ENCODE results near the gene SULT1C2. TPM values are rescaled to one million over a fixed set of nuclear protein-coding genes. Genes with fewer than 3 reads are reported as not detected.
"Not testable (repeated sequence)": the region's sequence is repeated elsewhere in the genome, so short reads cannot be mapped to it uniquely, and the experiment has no call there.

Gene SULT1C2
- not detected for total RNA-seq

DNA sequence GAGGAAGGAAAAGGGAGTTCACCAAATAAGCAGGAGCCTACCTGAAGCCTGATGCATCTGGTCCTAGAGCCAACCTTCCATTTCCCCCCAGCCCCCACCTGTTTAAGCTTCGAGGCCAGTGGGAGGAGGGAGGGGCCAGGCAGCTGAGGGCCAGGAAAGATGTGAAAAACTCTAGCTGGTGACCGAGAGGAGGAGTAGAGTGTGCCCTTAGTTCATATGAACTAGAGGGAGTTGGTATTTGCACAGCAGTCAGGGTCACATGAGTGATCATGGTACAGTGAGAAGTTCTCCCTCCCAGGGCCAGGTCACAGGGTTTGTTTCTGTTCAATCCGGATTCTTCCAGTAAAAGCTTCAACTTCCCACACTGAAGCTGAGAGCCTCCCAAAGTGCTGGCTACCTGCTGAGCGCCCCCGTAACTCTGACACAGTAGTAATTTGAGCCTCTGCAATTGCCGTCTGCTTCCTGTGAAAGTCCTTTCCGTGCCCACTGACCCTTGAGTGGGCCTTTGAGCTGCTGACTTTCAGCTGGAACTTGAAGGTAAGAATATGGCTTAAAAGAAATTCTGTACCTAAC lies at the start of gene SULT1C2:
Gene SULT1C2 (plus strand): TSS at position 362 of the 573 bp plus-strand sequence. CDS start 4,773 bp downstream, outside the sequence.
- DNase-seq: no peak

GRCh38 chr2:108239786-108240185 lies 48.9 kb upstream of the SULT1C2 start, which contains the start of gene SULT1C3:
TSS of gene SULT1C3 (plus strand) at chr2:108239968. CDS start at chr2:108247195, 7,227 bp downstream.
- no peak for DNase-seq

GRCh38 chr2:108240966-108241365 lies 47.7 kb upstream of the SULT1C2 start:
- no peak for DNase-seq

DNA sequence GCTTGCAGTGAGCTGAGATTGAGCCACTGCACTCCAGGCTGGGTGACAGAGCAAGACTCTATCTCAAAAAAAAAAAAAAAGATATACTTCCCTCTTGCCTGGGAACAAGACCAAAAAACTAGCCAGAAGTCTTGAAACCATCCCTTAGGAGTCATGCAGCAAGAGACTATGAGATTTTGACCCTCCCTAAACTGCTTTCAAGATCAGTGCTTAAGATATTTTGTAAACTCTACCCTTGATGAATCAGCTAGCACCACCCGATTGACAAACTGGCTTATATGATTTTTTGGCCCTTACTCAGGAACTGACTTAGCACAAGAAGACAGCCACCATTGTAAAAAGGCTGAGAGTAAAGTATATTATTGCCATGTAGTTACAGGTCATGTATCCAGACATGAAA lies 45.1 kb upstream of the SULT1C2 start:
- DNase-seq: no peak

GRCh38 chr2:108244667-108245414 lies 43.9 kb upstream of the SULT1C2 start:
- DNase-seq: no peak

DNA sequence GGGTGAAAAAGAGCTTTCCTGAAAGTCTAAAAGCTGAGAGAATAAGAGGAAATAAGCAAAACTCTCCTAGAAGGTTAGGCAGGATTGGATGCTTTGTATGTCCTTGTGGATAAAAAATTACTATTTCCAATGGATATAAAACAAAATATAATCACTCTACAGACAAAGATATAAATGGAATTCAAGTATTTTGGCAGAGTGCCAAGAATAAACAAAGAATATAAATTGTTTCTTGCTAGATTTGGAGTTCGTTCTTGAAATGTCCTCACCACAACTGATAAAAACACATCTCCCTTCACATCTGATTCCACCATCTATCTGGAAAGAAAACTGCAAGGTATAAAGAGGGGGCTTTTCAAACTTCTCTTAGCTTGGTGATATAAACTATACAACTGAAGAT lies 35.6 kb upstream of the SULT1C2 start:
- no peak for DNase-seq

- no peak for DNase-seq
These were observed 30.9 kb upstream of the SULT1C2 start for GRCh38 chr2:108257757-108258331.

DNA sequence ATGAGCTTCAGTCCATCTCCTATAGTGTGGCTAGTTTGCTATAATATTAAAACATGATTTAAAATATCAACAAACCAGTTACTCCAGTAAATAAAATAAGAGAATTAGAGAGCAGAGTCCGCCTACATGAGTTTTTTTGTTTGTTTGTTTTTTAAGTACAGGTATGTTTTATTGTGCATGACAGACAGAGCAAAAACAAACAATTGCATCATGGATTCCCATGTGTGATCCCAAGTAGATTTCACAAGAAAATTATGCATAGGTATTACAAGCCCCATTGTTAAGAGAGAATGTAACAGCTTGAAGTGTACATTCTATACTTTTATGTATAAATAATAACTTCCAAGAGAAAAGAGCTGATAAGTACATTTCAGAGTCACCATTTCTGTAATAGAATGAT lies 27.9 kb upstream of the SULT1C2 start:
- DNase-seq: no peak

DNA sequence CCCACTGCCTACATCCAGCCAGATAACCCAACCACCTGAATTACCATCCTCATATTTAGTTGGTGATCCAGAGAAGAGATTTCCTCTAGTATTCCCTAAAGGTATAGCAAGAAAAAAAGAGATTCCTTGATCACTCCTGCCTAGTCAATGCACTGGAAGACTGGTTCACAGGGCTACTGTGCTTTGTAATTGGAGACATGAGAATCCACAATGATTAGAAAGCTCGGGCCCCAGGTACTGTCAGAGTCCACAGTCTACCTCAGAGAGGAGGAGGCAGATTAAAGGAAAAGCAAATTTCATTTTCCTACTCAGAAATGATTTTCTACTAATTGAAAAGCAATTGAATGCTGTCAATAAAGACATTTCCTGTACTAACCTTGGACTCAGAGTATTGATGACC lies 26.7 kb upstream of the SULT1C2 start:
- no peak for DNase-seq

GRCh38 chr2:108263401-108263800 lies 25.3 kb upstream of the SULT1C2 start:
- no peak for DNase-seq

GRCh38 chr2:108266218-108266617 lies 22.5 kb upstream of the SULT1C2 start:
- DNase-seq: no peak

DNA sequence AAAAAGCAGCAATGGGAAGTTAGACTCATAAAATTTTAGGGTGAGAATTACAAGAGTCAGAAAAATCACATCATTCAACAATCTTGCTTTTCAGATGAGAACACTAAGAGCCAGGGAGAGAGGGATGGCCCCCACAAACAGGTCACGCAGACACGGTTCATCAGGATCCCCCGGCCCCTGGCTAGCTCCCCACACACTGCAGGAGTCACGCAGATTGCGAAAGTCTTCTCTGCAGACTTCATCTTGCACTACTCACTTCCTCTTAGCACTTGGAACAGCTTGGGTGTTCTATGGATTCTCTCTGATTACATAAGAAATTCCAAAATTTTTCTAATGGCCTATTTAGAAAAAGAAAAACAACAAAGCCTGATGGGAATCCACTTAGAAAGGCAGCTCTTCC lies 21.6 kb upstream of the SULT1C2 start:
- no peak for DNase-seq

GRCh38 chr2:108268001-108268400 lies 20.7 kb upstream of the SULT1C2 start:
- DNase-seq: no peak

DNA sequence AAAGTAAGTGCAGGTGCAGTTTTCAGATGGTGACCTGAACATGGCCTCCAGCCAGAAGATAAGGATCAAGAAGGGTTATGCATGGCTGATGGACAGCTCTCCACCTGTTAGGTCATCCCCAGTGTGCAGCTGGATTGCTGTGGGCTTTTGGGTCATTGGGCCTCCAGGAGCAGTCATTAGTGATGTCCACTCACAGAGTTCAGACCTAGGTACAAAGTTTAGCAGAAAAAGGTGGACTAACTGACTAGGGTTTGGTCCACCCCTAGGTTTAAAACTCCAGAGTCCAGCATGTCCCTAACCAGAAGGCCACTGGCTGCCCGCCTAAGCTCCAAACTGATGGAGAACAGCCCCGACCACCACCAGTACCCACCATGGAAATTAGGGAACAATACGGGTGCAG lies 18.3 kb upstream of the SULT1C2 start:
- no peak for DNase-seq

DNA sequence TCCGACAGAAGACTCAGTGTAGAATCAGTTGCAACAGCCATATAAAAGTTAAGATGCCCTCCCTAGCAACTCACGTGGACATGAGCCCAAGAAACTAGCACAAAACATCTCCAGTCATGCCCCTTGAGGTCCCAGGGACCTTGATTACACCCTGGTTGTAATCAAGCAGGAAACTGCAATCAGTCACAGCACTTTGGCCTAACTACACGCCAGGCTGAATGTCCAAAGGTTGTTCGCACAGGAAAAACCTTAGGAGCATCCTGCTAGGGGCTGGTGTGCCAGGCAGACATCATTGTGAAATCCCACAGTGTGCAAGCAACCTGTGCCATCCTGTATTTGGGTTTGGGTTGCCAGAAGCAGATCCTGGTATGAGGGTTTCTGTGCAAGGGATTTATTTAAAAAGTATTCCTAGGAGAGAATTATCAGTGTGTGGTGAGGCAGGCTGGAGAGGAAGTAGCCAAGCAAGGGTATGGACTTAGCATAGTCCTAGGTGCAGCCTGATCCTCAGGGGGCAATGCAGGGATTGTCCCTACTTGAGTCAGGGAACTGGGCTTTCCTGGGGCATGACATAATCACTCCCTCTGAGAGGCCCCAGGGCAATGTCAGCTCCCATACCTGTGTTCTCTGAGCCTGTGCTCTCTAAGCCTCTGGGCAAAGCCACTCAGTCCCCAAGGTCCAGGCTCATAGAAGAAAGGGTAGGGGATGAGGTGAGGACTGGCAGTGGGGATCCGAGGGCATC lies 17.8 kb upstream of the SULT1C2 start:
- DNase-seq: no peak

DNA sequence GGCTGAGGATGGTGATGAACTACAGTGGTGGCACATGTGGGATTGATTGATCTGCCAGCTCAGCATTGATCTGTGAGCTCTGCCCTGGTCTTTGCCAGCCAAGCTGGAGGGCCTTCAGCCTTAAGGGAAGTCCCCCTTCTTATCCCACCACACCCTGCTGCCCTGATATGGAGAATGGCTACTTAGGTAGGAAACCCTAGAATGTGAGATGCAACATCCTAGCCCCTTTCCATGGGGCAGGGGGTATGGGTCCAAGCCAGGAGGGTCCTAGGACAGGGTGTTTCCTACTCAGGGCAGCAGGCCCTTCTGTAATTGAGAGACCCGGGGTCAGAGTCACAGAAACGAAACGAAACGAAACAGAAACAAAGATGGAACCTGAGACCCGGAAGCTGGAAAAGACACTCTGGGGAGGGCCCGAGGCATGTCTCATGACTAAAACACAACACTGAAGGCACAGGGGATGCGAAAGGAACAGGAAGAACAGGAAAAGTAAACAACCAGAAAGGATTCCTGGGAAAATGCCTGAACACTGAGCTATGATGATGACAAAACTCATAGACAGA lies 16.9 kb upstream of the SULT1C2 start:
- no peak for DNase-seq

- DNase-seq: no peak
These were observed 10.1 kb upstream of the SULT1C2 start for GRCh38 chr2:108278631-108279030.

DNA sequence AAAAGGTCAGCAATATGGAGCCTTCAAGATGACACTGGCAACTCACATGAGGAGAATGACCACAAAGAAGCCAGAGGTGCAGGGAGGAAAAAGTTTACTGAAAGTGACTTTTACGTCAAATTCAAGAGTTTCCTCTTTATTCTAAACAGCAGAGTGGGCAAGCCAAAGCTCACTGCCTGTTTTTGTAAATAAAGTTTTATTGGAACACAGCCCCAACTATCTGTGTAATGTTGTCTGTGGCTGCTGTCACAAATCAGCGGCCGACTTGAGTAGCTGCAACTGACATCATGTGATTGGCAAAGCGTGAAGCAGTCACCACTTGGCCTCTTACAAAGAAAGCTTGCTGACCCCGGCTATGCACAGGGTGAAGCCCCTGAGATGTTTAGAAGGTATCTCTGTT lies 9.2 kb upstream of the SULT1C2 start:
- DNase-seq: no peak

DNA sequence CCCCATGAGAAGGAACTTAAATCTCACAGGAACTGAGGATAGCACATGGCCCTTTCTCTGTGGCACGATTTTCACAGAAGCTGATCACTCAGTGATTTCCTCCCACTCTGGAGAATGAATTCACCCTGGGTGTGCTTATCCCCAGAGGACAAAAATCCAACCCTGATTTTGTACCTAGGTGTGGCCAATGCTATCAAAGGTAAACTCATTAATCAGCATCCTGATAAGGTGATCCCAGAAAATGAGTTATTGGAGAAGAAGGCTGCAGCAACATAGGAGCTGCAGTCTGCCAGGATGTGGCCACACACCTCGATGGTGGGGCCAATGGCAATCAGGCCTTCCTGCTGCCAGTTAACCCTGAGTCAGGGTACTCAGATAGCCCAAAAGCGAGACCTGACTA lies 8.2 kb upstream of the SULT1C2 start:
- DNase-seq: no peak

DNA sequence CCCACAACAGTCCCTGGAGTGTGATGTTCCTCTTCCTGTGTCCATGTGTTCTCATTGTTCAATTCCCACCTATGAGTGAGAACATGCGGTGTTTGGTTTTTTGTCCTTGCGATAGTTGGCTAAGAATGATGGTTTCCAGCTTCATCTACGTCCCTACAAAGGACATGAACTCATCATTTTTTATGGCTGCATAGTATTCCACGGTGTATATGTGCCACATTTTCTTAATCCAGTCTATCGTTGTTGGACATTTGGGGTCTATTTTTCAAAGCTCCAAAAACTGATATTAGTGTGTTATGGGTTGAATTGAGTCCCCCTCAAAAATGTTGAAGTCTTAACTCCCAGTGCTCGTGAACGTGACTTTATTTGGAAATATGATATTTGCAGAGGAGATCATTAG lies 4.1 kb upstream of the SULT1C2 start:
- not testable (repeated sequence) for DNase-seq

DNA sequence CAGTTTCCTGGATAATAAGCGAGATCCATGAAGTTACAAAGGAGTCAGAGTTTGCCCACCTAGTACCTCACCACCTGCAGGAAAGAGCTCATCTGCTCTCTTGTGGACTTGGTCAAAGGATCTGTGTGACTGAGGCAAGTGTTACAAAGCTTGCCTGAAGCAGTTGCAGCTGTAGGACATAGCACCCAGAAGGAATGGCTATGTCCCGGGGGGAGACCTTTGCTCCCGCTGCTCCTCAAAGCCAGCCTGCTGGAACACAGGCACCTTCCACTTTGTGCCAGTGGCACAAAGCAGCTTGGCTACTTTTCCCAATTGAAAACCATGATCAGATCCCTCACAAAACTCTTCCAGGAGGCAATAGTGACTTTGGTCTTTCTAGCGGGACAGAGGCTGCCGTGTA lies 3.1 kb upstream of the SULT1C2 start:
- no peak for DNase-seq

DNA sequence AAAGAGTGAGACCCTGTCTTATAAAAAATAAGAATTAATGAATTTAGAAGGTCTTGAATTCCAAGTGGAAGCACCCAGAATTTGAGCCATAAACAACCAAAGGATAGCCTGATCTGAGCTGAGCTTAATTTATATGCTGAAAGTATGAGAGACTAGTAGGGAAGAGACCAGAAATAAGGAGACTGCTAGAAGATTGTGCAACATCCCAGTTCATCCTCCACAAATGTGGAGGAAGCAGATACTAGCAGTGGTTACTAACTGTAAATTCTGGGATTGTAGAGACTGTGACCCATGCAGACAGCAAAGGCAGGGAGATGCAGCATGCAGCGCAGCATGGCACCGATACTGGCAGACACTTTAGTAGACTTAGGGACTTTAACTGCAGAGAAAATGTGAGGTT lies 1.5 kb upstream of the SULT1C2 start:
- DNase-seq: no peak

DNA sequence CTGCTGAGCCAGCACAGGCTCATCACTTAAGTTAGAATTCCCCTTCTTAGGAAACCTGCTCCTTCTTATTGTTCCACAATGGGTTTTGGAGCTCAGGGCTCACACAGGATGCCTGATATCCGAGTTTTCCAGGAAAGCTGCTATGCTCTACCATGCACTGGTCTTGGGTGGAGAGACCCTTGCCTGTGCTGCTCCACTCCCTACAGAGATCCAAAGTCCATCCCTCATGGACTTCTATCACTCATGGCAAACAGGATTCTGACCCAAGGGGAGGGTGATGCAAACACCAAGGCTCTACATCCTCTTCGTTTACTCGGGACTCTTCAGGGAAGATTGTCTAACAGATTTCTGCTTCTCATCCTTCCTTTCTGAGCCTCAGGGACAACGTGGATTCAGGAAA lies 5.2 kb downstream of the SULT1C2 start:
- no peak for DNase-seq

All from effector CD4-positive, alpha-beta T cell (primary cell).